ENCODE data around the gene C1QTNF5. TPM values are rescaled to one million over a fixed set of nuclear protein-coding genes. Genes with fewer than 3 reads are reported as not detected.

The C1QTNF5 gene
- total and polyA plus RNA-seq, 2 of the 8 experiments (the other 6 are each of a cell fraction or from before 2014, with no cell fraction given), result 2.2 to 2.7 TPM

DNA sequence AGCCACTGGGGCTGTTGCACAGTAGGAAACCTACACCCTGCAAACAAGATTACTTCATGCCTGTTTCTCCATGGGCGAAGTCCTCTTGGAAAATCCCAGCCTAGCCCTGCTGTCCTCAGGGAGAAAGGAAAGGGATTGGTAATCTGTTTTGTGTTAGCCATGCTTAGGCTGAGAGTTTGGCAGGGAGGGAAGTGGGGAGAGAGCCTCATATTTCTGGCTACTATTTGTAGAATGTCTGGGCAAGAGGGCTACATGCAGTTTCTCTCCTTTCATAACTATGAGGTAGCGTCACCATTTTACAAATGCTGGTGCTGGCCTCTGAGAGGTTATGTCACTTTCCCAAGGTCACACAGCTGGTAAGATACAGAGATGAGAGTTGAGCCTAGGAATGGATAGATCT lies 6.6 kb upstream of the C1QTNF5 start:
- H2BK12ac ChIP-seq (ENCODE audit: low read depth, low read length), result no peak overlapping the region
- no peak overlapping the region for H4K5ac ChIP-seq (ENCODE audit: insufficient read length, low read depth, low read length)
- no peaks in the 10 kb centered on the region; the same call in 1 of the 2 replicates for H3K79me1 ChIP-seq (ENCODE audit: low read depth, low read length)
- no peaks in the 10 kb centered on the region; a peak in 2 of 7 replicates for H3K4me1 ChIP-seq (replicated peaks in 1 of 4; ENCODE audit: control insufficient read depth in 3 of 4, insufficient read depth in 4 of 4, low read length in 3 of 4)
- H3K36me3 ChIP-seq (ENCODE audit: control insufficient read depth in 2 of 4, insufficient read depth in 4 of 4, low read length in 3 of 4), result no peaks in the 10 kb centered on the region
- no peak overlapping the region for H2BK20ac ChIP-seq (ENCODE audit: low read length)
- H2AK5ac ChIP-seq (ENCODE audit: low read depth, low read length), result no peak overlapping the region
- H2BK120ac ChIP-seq (replicated peaks; ENCODE audit: low read depth, low read length), result no peak overlapping the region
- no peaks in the 10 kb centered on the region for H4K20me1 ChIP-seq (replicated peaks in 1 of 2; ENCODE audit: control insufficient read depth in 1 of 2, insufficient read depth in 2 of 2, low read length in 2 of 2)
- H4K91ac ChIP-seq (replicated peaks; ENCODE audit: insufficient read length, low read length), result no peak overlapping the region
- H3K56ac ChIP-seq (replicated peaks; ENCODE audit: insufficient read length, low read depth, low read length), result no peak overlapping the region
- H3K4ac ChIP-seq (replicated peaks; ENCODE audit: insufficient read length, low read depth, low read length), result no peak overlapping the region
- DNase-seq (ENCODE audit: low read depth in 1 of 2, low spot score in 2 of 2) (no peak), FAIRE-seq (no peak)
- H3K18ac ChIP-seq (ENCODE audit: extremely low read depth, low read length), result no peak overlapping the region
- H2BK15ac ChIP-seq (ENCODE audit: low read length), result no peak overlapping the region
- 71% methylated on average over 2 of the region's 2 CpGs; no CpG with 5 or more reads in 1 of the 2 experiments for WGBS, 2 experiments (ENCODE audit: extremely low coverage in 1 of 2, insufficient coverage in 1 of 2, insufficient read length in 1 of 2, insufficient replicate concordance in 2 of 2, low coverage in 1 of 2, low lambda C conversion rate in 2 of 2, missing lambda C conversion rate in 1 of 2)
- no peak overlapping the region for H3K4me3 ChIP-seq (ENCODE audit: extremely low read depth in 1 of 4, insufficient read depth in 2 of 4, low read depth in 3 of 4, low read length in 4 of 4)
- H3K9me3 ChIP-seq (ENCODE audit: insufficient read depth in 2 of 2, low read depth in 1 of 2, low read length in 1 of 2), result no peaks in the 10 kb centered on the region
- no peaks in the 10 kb centered on the region for H3K23me2 ChIP-seq (ENCODE audit: low read depth, low read length)
- H3K27me3 ChIP-seq (replicated peaks in 1 of 4; ENCODE audit: control insufficient read depth in 3 of 4, extremely low read depth in 1 of 4, insufficient read depth in 3 of 4, low read length in 3 of 4), result peaks cover 0 to 10% (median 1%) of the 10 kb centered on the region in 4 experiments; a peak in 3 of 7 replicates
- POLR2A ChIA-PET (ENCODE audit: partially characterized antibody), result no interaction called here
- no peak overlapping the region for H2AFZ ChIP-seq (ENCODE audit: low read length)
- CTCF ChIA-PET (ENCODE audit: partially characterized antibody), result interaction anchor here (0.5 to 20.0 kb wide), 8 partner anchors 9 to 310 kb away, joined by 3 to 463 read pairs (median 12); partner anchors contain the start of genes MCAM and USP2
- no peak overlapping the region for H3K9ac ChIP-seq (replicated peaks in 1 of 4; ENCODE audit: extremely low read depth in 1 of 4, low read depth in 3 of 4, low read length in 3 of 4)
- no peaks in the 10 kb centered on the region for H3K79me2 ChIP-seq (ENCODE audit: control insufficient read depth in 1 of 2, insufficient read depth in 2 of 2, low read length in 2 of 2)
- no peak overlapping the region for H2BK5ac ChIP-seq (ENCODE audit: low read depth, low read length)
- no peak overlapping the region for H3K23ac ChIP-seq (ENCODE audit: insufficient read length)
- H3K4me2 ChIP-seq (ENCODE audit: insufficient read depth in 1 of 2, low read depth in 2 of 2, low read length in 2 of 2), result no peak overlapping the region
- no peak overlapping the region for H3K27ac ChIP-seq (ENCODE audit: low read depth, low read length)
- no peak overlapping the region for H3K14ac ChIP-seq (ENCODE audit: insufficient read length)
- no peak overlapping the region for H4K8ac ChIP-seq (ENCODE audit: extremely low read depth, insufficient read depth, low read length)
- no peak for TF ChIP-seq CTCF (IDR thresholded peaks at IDR 0.05; ENCODE audit: control extremely low read depth in 1 of 3, insufficient read depth in 1 of 3, low read depth in 1 of 3, low read length in 3 of 3)
- TF ChIP-seq, protein P1, sequence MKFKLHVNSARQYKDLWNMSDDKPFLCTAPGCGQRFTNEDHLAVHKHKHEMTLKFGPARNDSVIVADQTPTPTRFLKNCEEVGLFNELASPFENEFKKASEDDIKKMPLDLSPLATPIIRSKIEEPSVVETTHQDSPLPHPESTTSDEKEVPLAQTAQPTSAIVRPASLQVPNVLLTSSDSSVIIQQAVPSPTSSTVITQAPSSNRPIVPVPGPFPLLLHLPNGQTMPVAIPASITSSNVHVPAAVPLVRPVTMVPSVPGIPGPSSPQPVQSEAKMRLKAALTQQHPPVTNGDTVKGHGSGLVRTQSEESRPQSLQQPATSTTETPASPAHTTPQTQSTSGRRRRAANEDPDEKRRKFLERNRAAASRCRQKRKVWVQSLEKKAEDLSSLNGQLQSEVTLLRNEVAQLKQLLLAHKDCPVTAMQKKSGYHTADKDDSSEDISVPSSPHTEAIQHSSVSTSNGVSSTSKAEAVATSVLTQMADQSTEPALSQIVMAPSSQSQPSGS (IDR thresholded peaks at IDR 0.05; ENCODE audit: low read length), result no peak

Data from H1 (cell line).